H1 (cell line): ENCODE data around the gene MAGI1. TPM values are rescaled to one million over a fixed set of nuclear protein-coding genes. Genes with fewer than 3 reads are reported as not detected.

Source experiments
- CTCF ChIA-PET: fragments of 300-600 bp; sonication (Branson Sonifier 250); formaldehyde crosslinking; loops from one replicate; lab custom pipeline; 2021; ENCODE audit not compliant: partially characterized antibody; lab: Charles Lee
- POLR2A ChIA-PET: fragments of 300-600 bp; sonication (Branson Sonifier 250); formaldehyde crosslinking; loops from one replicate; lab custom pipeline; 2021; ENCODE audit warnings: inconsistent platforms; ENCODE audit not compliant: partially characterized antibody; lab: Charles Lee
- DNase-seq, 2 experiments: peaks; one replicate each; pipeline versions ENCODE4 v3.0.0 to v3.0.0-alpha.2; 2010 to 2022; ENCODE audit warnings: low spot score in 2 of 2, low read depth in 1 of 2, mixed read lengths in 1 of 2
- FAIRE-seq: peaks from 2 replicates; lab custom pipeline; 2011; peaks lifted over from hg19 to GRCh38; lab: Jason Lieb, UNC
- H2AFZ ChIP-seq: 2 replicates; pipeline ENCODE4 v1.8.1; 2012; ENCODE audit warnings: low read length, inconsistent platforms
- H2AK5ac ChIP-seq: 2 replicates; pipeline ENCODE4 v1.6.1; 2013; ENCODE audit warnings: low read depth, low read length
- H2BK120ac ChIP-seq: replicated peaks from 2 replicates; pipeline ENCODE3; 2013; ENCODE audit warnings: low read depth, low read length, inconsistent platforms
- H2BK12ac ChIP-seq: 2 replicates; pipeline ENCODE4 v1.6.1; 2013; ENCODE audit warnings: low read depth, low read length
- H2BK15ac ChIP-seq: 2 replicates; pipeline ENCODE4 v1.6.1; 2013; ENCODE audit warnings: low read length
- H2BK20ac ChIP-seq: 2 replicates; pipeline ENCODE4 v1.6.1; 2013; ENCODE audit warnings: low read length
- H2BK5ac ChIP-seq: 2 replicates; pipeline ENCODE4 v1.6.1; 2013; ENCODE audit warnings: low read depth, low read length
- H3K14ac ChIP-seq: 2 replicates; pipeline ENCODE4 v1.6.1; 2013; ENCODE audit warnings: inconsistent platforms; ENCODE audit not compliant: insufficient read length
- H3K18ac ChIP-seq: 2 replicates; pipeline ENCODE4 v1.6.1; 2013; ENCODE audit warnings: low read length; ENCODE audit errors: extremely low read depth
- H3K23ac ChIP-seq: 2 replicates; pipeline ENCODE4 v1.6.1; 2013; ENCODE audit warnings: inconsistent platforms; ENCODE audit not compliant: insufficient read length
- H3K23me2 ChIP-seq: 2 replicates; pipeline ENCODE4 v1.6.1; 2013; ENCODE audit warnings: low read depth, low read length
- H3K27ac ChIP-seq: 2 replicates; pipeline ENCODE4 v1.6.1; 2011; ENCODE audit warnings: low read depth, low read length, inconsistent platforms
- H3K27me3 ChIP-seq, 4 experiments: replicated peaks in 1 of 4; 1 replicate in 1 of 4; 2 replicates in 3 of 4; pipeline versions ENCODE4 v1.6.1 to v1.8.1; 2011 to 2013; ENCODE audit warnings: low read length in 3 of 4, mild to moderate bottlenecking in 3 of 4, inconsistent platforms in 2 of 4, mixed read lengths in 2 of 4, moderate library complexity in 1 of 4; ENCODE audit not compliant: control insufficient read depth in 3 of 4, insufficient read depth in 3 of 4; ENCODE audit errors: extremely low read depth in 1 of 4
- H3K36me3 ChIP-seq, 4 experiments: 2 replicates each; pipeline versions ENCODE4 v1.6.1 to v1.8.1; 2011 to 2013; ENCODE audit warnings: mild to moderate bottlenecking in 4 of 4, low read length in 3 of 4, moderate library complexity in 2 of 4, control low read depth in 1 of 4, inconsistent platforms in 1 of 4; ENCODE audit not compliant: insufficient read depth in 4 of 4, control insufficient read depth in 2 of 4
- H3K4ac ChIP-seq: replicated peaks from 2 replicates; pipeline ENCODE3; 2013; ENCODE audit warnings: low read length, low read depth, mixed read lengths, inconsistent platforms; ENCODE audit not compliant: insufficient read length
- H3K4me1 ChIP-seq, 4 experiments: replicated peaks in 1 of 4; 1 replicate in 1 of 4; 2 replicates in 3 of 4; pipeline versions ENCODE4 v1.6.1 to v1.8.1; 2011 to 2013; ENCODE audit warnings: low read length in 3 of 4, inconsistent platforms in 2 of 4, mixed read lengths in 1 of 4; ENCODE audit not compliant: insufficient read depth in 4 of 4, control insufficient read depth in 3 of 4
- H3K4me2 ChIP-seq, 2 experiments: 2 replicates each; pipeline versions ENCODE4 v1.6.1 to v1.8.1; 2011 to 2013; ENCODE audit warnings: low read depth in 2 of 2, low read length in 2 of 2, control low read depth in 1 of 2, inconsistent platforms in 1 of 2, mild to moderate bottlenecking in 1 of 2; ENCODE audit not compliant: insufficient read depth in 1 of 2
- H3K4me3 ChIP-seq, 4 experiments: fragments of 200-600, 300-600 bp in 1 of 4; sonication (generic), shearing (Covaris generic), sonication (Bioruptor Twin) in 1 of 4; 2 replicates each; pipeline versions ENCODE4 v1.5.1 to v1.8.1; 2011 to 2016; ENCODE audit warnings: low read length in 4 of 4, low read depth in 3 of 4, control low read depth in 2 of 4, inconsistent platforms in 2 of 4, mild to moderate bottlenecking in 2 of 4, mixed read lengths in 1 of 4, moderate library complexity in 1 of 4; ENCODE audit not compliant: insufficient read depth in 2 of 4; ENCODE audit errors: extremely low read depth in 1 of 4
- H3K56ac ChIP-seq: replicated peaks from 2 replicates; pipeline ENCODE3; 2013; ENCODE audit warnings: low read depth, mild to moderate bottlenecking, mixed read lengths, low read length, inconsistent platforms; ENCODE audit not compliant: insufficient read length
- H3K79me1 ChIP-seq: 2 replicates; pipeline ENCODE4 v1.6.1; 2013; ENCODE audit warnings: low read depth, low read length, control low read depth
- H3K79me2 ChIP-seq, 2 experiments: 2 replicates each; pipeline versions ENCODE4 v1.6.1 to v1.8.1; 2012 to 2013; ENCODE audit warnings: low read length in 2 of 2, mild to moderate bottlenecking in 2 of 2, inconsistent platforms in 1 of 2; ENCODE audit not compliant: insufficient read depth in 2 of 2, control insufficient read depth in 1 of 2
- H3K9ac ChIP-seq, 4 experiments: replicated peaks in 1 of 4; 1 replicate in 1 of 4; 2 replicates in 3 of 4; pipeline versions ENCODE4 v1.6.1 to v1.8.1; 2011 to 2013; ENCODE audit warnings: low read depth in 3 of 4, low read length in 3 of 4, control low read depth in 2 of 4, mild to moderate bottlenecking in 2 of 4, moderate library complexity in 2 of 4, inconsistent platforms in 1 of 4; ENCODE audit errors: extremely low read depth in 1 of 4
- H3K9me3 ChIP-seq, 2 experiments: 2 replicates each; pipeline versions ENCODE4 v1.6.1 to v1.8.1; 2012 to 2013; ENCODE audit warnings: mild to moderate bottlenecking in 2 of 2, moderate library complexity in 2 of 2, control low read depth in 1 of 2, inconsistent platforms in 1 of 2, low read depth in 1 of 2, low read length in 1 of 2, mixed read lengths in 1 of 2; ENCODE audit not compliant: insufficient read depth in 2 of 2
- H4K20me1 ChIP-seq, 2 experiments: replicated peaks in 1 of 2; 2 replicates each; pipeline versions ENCODE3 to v1.8.1; 2011 to 2013; ENCODE audit warnings: inconsistent platforms in 2 of 2, low read length in 2 of 2, mild to moderate bottlenecking in 1 of 2; ENCODE audit not compliant: insufficient read depth in 2 of 2, control insufficient read depth in 1 of 2
- H4K5ac ChIP-seq: 2 replicates; pipeline ENCODE4 v1.6.1; 2013; ENCODE audit warnings: low read length, low read depth, mixed read lengths, inconsistent platforms; ENCODE audit not compliant: insufficient read length
- H4K8ac ChIP-seq: 2 replicates; pipeline ENCODE4 v1.8.0; 2013; ENCODE audit warnings: mild to moderate bottlenecking, moderate library complexity, low read length, inconsistent platforms; ENCODE audit not compliant: insufficient read depth; ENCODE audit errors: extremely low read depth
- H4K91ac ChIP-seq: replicated peaks from 2 replicates; pipeline ENCODE3; 2013; ENCODE audit warnings: low read length, mixed read lengths, inconsistent platforms; ENCODE audit not compliant: insufficient read length
- GTF2F1 ChIP-seq: IDR thresholded peaks from 2 replicates; pipeline ENCODE4 v1.6.1; 2012; ENCODE audit warnings: low read depth, low read length, improper control_type of control experiment, borderline replicate concordance
- SUZ12 ChIP-seq: fragments of 200-600 bp; sonication (generic); IDR thresholded peaks from 2 replicates; pipeline ENCODE4 v1.6.1; 2012; ENCODE audit warnings: mild to moderate bottlenecking, inconsistent platforms, low read length, moderate library complexity, mixed read lengths
- WGBS, 2 experiments: shearing (Covaris generic) in 1 of 2; methylation state at CpG; one replicate each; pipeline versions ENCODE4 v1.1.6 to v1.1.7; 2013 to 2015; ENCODE audit warnings: low lambda C conversion rate in 2 of 2, mixed read lengths in 2 of 2, inconsistent platforms in 1 of 2, low coverage in 1 of 2, missing lambda C conversion rate in 1 of 2; ENCODE audit not compliant: insufficient replicate concordance in 2 of 2, insufficient coverage in 1 of 2, insufficient read length in 1 of 2; ENCODE audit errors: extremely low coverage in 1 of 2, missing lambda C conversion rate in 1 of 2; 5-methylcytosine and 5-hydroxymethylcytosine counted together
- polyA plus RNA-seq, 7 experiments: library from polyadenylated mRNA; depleted of rRNA in 3 of 7; stranded (reverse) in 5 of 7; unstranded in 2 of 7; fragments of >200 nt in 5 of 7; fragments of 200-250 nt in 2 of 7; gene quantifications; 1 replicate in 5 of 7; 2 replicates in 1 of 7; 4 replicates in 1 of 7; pipeline versions ENCODE4 v1.2.1 to v1.2.3, GENCODE V29; 2011 to 2013; ENCODE audit warnings: missing spikeins in 2 of 7, mixed read lengths in 2 of 7
- total RNA-seq: library from RNA; stranded (reverse); fragmentation: NEBNext Ultra II Directional; extraction: Animal tissue kit (Norgen Biotek cat#: 25700); gene quantifications from 2 replicates; pipeline ENCODE4 v1.2.1, GENCODE V29; 2021

Gene MAGI1
- total and polyA plus RNA-seq, 2 of the 8 experiments (the other 6 are each of a cell fraction or from before 2014, with no cell fraction given), result 19.8 to 78.0 TPM

DNA sequence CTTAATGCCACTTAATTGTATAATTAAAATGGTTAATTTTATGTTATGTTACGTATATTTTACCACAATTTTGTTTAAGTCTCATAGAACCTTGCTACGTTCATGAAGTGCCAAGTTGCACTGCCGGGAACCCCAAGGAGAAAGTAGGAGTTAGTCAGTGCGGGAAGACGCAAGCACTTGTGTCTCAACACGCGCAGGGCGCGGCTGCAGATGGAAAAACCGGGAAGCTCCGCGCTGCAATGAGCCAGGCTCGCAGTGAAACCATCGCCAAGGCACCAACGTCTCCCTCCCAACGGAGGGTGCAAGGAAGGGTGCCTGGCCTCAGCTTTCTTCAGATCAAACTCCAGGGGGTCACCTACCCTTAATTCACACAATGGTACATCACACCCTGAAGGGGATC is 21.6 kb downstream of the MAGI1 start:
- Histone ChIP-seq H4K91ac (no peak overlapping the region), H2BK5ac (peak overlapping the region; percentile 62; the same call in 1 of the 2 replicates), H3K27me3 (no peaks in the 10 kb centered on the region), H4K5ac (no peak overlapping the region), H3K79me1 (peaks cover 26% of the 10 kb centered on the region), H3K14ac (no peak overlapping the region), H3K9ac (no peak overlapping the region), H3K56ac (no peak overlapping the region), H3K4me1 (peaks cover 0 to 10% (median 8%) of the 10 kb centered on the region in 4 experiments; a peak in 6 of 7 replicates), H3K23ac (no peak overlapping the region), H3K79me2 (peaks cover 7 to 92% of the 10 kb centered on the region in 2 experiments), H4K20me1 (peaks cover 5 to 15% of the 10 kb centered on the region in 2 experiments), H4K8ac (no peak overlapping the region; the same call in 1 of the 2 replicates), H3K4me2 (no peak overlapping the region; a peak in 1 of 4 replicates), H3K9me3 (no peaks in the 10 kb centered on the region), H2AFZ (no peak overlapping the region), H2AK5ac (no peak overlapping the region), H2BK120ac (no peak overlapping the region), H2BK20ac (peak overlapping the region; percentile 22; the same call in 1 of the 2 replicates), H2BK15ac (no peak overlapping the region), H3K4ac (peak overlapping the region; percentile 36), H3K23me2 (no peaks in the 10 kb centered on the region; the same call in 1 of the 2 replicates), H3K27ac (no peak overlapping the region), H2BK12ac (peak overlapping the region; percentile 68; the same call in 1 of the 2 replicates), H3K18ac (no peak overlapping the region), H3K4me3 (no peak overlapping the region), H3K36me3 (no peaks in the 10 kb centered on the region)
- 88% methylated on average over 16 of the region's 16 CpGs; no CpG with 5 or more reads in 1 of the 2 experiments for WGBS, 2 experiments
- ChIA-PET CTCF (interaction anchor here (0.9 to 1.8 kb wide), 3 partner anchors 10 to 28 kb away, joined by 3 to 8 read pairs (median 6); no protein-coding TSS in a partner anchor), POLR2A (interaction anchor here (0.6 to 2.4 kb wide), 2 partner anchors 19 to 60 kb away, joined by 3 to 6 read pairs; no protein-coding TSS in a partner anchor)
- FAIRE-seq, result no peak
- DNase-seq, result no peak
- no peak for TF ChIP-seq GTF2F1
- TF ChIP-seq SUZ12, result no peak
